Amniotic stem cell (primary cell): ENCODE results near the gene PPIL1.
A peak's percentile ranks its signal among the peaks of the same experiment; 100 is the strongest.

Experiments used
- DNase-seq: peaks from one replicate; lab custom pipeline; 2025; lab: John Stamatoyannopoulos, UW

Gene PPIL1

DNA sequence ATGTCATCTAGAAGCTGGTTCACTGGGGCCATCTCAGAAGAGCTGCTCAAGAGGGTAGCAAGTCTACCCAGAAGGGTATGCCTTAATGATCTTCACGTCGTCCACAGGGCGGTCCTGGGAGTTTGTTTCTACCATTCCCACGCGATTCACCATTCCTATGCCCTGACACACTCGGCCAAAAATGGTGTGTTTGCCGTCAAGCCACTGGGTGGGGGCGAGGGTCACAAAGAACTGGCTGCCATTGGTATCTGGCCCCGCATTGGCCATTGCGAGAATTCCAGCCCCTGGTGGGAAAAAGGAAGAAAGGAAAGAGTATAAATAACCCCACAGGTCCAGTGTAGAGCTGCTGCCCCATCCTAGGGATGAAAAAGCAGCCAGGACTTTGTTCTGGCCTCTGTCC, 18.9 kb downstream of the PPIL1 start:
- DNase-seq, result no peak

DNA sequence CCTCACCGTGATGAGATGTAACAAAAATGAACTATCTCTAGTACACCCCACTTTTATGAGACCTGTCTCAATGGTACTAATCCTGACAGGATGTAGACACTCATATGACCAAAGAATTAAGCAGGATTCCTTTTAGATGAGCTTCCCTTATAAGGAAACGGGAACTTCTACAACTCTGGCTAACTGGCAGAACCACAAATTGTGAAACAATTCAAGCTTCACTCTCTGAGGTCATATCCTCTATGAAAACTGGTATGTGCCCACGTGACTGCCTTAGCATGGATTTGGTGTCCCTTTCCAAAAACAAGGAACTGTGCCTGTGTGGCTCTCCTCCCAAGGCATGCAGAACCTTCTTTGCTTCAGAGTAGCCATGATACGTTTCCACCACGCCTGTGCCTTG, 21.3 kb downstream of the PPIL1 start:
- DNase-seq, result peak; percentile 15

DNA sequence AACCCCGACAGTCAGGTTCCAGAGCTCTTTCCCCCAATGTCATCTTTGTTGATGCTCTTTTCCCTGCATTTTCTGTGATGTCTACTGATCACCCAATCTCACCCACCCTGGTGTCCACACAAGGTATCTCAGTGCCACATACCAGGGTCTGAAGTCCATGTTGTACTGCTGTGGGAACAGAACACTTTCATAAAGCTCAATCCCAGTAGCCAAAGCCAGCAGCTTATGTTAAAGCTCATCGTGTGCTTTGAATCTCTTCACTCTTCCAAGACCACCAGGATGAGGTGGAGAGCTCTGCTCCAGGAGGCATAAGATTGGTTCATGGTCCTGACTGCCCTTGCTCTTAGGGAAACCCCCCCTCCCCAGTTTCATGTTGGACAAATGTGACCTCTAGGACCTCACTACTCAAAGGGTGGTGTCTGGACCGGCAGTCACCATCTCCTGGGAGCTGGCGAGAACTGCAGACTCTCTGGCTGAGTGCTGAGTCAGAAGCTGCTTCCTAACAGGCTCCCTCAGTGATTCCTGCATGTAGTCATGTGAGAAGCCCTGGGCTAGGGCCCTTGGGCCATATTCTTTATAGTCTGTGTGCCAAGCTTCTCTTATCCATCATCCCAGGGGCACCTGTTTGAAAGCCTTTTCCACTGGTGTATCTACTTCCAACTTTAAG, 22.0 kb downstream of the PPIL1 start:
- peak; percentile 22 for DNase-seq

DNA sequence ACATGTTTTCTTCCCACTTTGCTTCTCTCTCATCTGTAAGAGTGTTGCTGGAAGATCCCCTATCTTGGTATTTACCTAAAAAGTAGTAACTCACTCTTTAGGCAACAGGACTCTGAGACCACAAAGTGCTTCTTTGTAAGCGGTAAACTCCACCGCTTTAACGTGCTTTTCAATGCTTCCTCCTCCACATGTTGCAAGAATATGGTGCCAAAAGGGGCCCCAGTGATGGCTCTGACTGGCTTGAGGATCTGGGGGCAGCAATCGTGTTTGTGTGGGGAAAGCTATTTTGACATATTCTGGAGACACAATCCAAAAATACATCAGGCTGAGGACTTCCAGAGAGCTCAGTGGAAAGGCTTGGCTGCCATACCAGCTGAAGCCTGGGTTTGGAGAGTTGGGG, 23.0 kb downstream of the PPIL1 start:
- DNase-seq, result no peak

DNA sequence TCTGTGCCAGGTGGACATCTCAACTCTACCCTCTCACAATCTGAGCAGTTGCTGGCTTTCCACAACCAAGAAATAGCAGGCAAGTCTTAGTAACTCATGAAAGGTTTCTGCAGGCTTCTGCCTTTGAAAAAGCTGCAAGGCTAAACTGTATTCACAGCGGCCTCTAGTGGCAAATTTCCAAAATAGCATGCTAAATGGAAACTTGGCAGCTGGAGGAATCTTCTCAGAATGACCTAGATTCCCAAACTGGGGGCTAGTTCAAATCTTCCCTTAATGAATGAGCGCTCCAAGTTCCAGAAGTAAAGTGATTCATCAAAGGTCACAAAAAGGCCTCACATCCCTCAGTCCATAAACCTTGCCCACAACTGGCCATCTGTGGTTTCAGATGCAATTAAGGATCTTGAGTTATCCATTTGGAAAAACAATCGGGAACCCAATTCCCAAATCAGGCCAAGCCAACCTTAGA, 23.4 kb downstream of the PPIL1 start:
- DNase-seq, result peak; percentile 33

DNA sequence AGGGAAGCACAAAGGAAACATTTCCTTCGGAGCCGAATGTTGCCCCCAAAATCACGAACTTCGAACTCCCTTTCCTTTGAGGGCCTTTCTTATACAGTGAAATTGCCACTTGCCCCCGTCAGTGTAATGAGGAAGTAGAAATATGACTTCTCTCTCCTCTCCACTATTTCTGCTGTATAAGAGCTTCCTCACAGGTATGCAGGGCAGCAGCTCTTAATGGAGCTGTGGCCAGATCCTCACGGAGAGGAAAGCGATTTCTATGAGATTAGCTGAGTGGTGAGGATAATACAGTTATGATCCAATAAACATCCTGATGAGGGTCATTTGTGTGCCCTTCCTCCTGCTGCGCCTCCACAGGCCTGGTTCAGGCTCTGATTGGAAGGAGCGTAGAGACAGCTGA, 24.6 kb downstream of the PPIL1 start:
- DNase-seq, result no peak

DNA sequence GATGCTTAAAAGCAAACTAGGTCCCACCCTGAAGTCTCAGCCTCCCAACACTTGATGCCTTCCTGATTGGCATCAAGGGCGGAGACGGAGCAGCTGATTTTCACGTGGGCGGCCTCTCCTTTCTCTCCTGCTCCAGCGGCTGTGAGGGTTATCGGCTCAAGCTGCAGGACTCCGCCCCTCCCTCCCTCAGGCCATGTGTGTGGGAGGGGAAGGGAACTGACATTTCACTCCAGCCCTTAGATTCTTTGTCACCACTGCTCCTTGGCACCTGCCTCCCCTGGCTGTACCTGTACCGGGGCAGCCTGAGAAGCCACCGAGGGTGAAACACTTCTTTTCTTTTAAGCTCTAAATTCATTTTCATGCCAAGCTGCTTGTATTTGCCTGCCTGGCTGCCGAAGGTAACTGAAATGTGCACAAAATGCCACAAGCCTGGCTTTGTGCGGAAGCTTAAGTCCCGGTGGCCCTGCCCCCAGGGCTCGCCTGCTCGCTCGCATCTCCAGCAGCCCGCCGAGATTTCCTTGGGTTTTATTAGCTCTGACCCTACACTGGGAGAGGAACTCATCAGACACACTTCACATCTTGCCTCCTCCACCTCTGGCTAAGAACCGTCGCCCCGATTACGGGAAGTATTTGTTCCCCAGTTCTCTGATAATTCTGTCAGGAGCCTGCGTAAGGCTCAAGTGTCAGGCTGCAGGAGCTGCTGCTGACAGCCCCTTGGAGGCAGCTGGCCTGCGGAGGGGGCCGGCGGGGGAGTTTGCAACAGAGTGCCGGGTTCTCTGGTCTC, 25.8 kb downstream of the PPIL1 start:
- DNase-seq, result no peak

DNA sequence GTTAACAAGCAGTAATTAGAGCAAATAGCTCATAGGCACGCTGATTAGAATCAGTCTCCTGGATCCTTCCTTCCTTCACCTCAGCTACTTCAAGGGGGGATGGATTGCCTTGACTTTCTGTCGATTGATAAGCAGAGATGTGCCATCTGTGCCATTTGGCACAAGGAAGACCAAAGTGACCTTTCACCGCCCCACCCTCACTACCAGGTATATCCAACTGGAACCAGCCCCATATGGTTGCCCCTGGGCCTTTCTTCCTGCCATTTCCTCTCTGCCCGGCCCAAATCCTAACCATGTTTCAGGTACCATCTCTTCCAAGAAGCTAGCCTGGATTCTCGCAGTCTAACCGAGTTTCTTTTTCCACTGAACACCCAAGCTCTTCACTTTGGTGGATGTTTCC, 26.6 kb downstream of the PPIL1 start:
- DNase-seq, result no peak

DNA sequence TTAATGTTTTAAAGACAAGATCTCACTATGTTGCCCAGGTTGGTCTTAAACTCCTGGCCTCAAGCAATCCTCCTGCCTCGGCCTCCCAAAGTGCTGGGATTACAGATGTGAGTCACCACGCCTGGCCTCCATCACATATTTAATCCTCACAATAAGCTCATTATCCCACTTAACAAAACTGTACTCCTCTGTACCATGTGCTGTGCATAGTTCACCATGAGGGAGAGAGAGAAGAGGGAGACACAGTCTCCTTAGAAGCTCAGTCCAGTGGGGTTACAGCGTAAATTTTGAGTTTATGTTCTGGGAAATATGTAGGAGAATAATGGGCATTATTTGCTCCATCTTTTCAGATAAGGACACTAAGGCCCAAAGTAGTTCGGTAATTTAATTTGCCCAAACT, 27.5 kb downstream of the PPIL1 start:
- DNase-seq, result no peak

DNA sequence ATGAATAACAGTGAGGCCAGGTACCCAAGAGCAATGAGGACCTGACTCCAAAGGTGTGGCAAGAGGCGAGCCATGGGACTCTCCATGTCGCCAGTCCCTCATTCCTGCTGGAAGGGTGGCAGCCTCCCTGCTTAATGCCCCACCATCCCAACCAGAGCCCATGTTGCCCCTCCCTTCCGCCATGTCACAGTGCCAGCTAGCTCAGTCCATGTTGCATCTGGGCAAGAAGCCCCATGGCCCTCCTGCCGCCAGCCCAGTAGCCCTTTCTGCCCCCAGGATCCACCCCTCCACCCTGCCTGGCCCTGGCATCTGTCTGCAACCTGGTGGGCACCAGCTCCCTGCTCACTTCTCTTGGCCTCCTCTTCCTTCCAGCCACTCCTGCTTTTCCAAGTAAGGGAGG, 29.4 kb downstream of the PPIL1 start:
- DNase-seq, result no peak

DNA sequence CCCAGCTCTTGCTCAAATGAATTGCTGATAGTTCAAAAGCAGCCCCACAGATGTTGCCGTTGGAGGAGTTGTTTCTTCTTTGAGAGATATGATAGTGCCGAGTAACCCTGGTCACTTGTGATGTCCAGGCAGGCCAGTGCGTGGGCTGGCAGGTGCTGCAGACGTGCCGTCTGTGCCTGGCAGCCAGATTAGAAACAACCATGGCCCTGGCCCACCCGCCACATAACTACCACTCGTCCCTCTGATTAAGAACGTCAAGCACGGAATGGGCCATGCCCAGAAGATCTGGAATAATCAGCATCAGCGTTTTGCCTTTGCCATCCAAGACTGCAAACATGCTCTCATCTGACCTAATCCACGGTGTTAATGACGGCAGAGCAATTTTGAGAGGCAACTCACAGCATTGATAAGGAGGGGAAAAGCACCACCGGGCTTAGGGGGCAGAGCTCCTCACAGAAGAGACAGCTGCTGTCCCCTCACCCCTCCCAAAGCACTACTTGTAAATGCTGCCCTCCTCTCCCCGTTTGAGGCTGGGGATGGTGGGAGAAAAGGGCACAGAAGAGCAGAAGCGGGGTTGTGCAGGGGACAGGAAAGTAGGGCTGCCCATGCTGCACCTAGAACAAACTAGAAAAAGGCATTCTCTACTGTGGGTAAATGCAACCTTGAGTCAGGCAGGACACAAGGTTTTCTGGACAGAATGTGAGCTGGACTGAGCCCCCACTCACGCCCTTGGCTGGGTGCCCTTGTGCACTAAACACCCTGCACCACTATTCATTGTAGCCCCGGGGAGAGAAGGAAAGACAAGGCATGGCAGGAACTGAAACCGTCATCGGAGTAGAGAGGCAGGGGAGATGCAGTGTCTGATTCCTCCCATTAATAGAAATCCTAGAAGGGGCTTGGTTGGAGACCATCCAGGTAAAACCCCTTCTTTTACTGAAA, 30.1 kb downstream of the PPIL1 start:
- DNase-seq, result no peak

DNA sequence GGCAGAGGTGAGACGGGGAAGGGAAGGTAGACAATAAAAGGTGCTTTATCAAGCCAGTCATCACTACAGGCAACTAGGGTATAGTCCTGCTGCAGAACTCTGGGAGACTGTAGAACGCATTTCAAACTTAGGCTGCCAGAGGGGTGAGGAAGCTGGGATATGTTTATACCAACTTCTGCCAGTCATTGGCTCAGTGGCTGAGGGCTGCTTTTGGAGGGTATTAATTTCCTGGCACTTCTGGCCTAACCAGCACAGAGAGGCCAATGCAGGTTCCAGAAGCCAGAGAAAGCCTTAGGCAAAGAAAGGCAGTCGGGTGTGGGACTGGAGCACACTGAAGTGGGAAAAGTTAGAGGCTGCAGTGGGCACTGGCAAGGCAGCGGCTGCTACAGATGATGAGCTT, 31.4 kb downstream of the PPIL1 start:
- no peak for DNase-seq

DNA sequence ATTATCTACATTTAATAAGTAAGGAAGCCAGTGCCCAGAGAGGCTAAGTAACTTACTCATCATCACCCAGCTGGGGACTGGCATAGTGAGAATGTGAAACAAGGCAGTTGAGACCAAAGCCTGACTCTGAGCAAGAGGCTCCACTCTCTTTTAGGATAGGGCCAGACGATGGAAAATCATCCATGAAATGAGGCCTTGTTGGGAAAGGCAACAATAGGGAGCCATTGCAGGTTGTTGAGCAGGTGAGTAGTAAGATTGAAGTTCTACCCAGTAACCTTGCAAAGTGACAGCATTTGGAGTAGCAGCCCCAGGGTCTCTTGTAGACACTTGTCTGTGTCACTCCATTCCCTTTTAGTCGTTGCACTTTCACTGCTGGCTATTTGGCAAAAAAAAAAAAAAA, 32.8 kb downstream of the PPIL1 start:
- no peak for DNase-seq

DNA sequence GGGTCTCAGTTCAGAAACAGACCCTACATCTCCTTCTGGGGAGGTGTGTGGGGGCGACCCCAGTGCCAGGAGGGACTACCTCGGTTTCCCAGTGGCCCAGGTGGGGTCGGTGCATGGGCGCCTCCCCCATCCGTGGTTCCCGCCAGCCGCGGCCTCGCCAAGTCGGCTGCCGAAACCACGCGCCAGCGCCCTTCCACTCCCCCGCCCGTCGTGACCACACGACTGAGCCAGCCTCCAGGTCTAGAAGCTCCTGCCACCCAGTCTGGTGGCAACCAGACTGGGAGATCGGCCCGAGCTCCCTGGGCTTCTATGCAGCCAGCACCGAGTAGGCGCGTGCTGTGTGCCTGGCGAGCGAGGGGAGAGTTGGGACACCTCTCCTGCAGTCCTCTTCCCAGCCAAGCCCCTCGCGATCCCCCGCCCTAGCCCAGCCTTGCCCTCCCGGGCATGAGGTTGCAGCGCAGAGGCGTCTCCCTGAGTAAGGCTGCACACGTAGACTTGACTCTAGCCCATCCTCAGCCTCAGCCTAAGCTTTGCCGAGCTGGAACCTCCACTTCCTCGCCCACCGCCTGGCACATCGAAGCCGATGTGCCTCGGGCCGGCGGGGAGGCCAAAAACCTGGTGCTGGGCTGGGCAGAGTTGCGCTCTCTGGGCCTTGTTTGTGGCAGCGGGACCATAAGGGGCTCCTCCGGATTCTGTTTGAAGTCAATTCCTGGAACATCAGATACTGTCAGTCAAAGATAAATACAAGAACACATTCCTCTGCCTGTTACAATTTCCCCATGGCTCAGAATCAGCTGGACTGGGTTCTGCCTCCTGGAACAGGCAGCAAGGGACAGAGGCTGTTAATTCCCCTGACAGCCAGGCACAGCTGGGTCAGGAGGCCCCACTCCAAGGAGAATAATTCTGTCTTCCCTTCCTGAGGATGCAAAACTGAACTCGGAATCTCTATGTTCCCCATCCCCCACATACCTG, 33.9 kb downstream of the PPIL1 start:
- DNase-seq, result no peak

DNA sequence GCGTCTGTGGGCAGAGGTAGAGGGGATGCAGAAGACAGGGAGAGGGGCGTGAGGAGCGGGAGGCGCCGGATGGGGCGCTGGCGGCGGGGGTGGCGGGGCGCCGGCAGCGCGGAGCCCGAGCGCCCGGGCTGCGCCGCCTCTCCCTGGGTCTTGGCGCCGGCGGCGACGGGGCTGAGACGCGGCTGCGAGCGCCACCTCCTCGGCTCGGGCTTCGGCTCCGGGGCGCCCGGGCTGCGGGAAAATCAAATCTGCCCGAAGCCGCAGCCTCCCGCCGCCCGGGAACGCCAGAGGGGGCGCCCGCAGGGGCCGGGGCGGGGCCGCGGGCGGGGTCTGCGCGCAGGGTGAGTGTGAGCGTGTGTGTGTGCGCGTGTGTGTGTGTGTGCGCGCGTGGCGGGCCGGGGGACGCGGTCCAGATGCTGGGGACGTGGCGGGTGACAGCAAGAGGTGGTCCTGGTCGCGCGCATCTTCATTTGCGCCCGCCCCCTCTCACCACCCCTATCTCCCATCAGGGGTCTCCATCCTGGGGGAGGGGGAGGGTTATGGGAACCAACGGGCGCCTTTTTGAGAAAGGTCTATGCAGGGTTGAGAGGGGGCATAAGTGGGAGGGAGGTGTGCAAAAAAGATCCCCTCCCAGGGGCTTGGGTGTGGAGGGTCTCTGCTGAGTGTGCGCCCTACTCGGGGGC, 34.7 kb downstream of the PPIL1 start:
- DNase-seq, result no peak

DNA sequence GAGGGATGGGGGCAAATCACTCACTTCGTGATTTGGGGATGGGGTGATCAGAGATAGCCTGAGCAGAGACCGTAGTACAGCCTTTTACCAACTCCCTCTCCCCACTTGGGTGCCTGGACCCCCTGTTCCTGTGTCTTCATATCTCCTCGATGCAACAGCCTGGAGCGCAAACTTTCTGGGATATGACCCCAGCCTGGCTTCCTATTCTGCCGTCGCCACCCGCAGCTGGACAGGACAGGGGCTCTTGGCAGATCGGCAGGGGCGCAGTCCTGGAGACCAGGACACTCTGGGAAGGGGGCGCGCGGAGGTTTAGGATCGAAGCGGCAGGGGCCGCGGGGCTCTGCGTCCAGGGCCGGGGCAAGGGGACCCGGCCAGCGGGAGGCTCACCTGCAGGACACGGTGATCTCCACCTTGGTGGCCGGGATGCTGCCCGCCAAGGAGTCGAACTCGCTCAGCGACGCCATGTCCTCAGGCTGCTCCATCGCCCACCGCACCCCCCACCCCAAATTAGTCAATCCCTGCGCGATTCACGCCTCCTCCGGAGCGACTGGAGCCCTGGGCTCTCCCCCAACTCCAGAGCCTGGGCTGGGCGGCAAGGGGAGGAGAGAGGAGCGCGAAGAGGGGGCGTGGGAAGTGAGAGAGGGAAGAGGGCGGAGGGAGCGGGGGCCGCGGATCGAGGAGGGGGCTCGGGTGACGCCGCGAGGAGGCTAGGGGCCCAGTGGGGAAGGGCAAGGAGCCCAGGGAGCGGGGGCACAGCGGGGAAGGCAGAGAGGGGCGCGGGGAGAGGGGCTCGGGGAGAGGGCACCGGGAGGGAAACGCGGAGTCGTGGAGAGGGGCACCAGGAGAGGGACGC, 35.5 kb downstream of the PPIL1 start, which contains the start of gene CPNE5:
Gene CPNE5, minus strand, starts transcription at position 549 of the 853 bp plus-strand sequence. Its CDS starts 67 bp downstream, at position 482.
- no peak for DNase-seq

DNA sequence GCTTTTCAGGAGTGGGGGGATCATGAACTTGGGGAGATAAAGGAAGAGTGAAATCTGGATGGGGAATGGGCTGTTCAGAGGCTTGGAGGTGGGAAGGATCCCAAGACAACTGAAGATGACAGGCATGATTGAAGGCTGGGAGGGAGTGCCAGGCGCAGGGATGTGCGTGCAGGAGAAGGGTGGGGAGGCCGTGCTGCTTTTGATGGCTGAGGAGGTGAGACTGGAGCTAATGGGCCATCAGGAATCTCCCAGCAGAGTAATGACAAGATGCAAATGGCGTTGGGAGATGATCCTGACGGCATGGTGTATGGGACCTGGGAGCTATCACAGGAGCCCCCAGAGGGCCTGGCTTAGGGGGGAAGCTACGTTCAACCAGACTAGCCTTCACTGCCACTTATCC, 36.9 kb downstream of the PPIL1 start:
- DNase-seq, result no peak

DNA sequence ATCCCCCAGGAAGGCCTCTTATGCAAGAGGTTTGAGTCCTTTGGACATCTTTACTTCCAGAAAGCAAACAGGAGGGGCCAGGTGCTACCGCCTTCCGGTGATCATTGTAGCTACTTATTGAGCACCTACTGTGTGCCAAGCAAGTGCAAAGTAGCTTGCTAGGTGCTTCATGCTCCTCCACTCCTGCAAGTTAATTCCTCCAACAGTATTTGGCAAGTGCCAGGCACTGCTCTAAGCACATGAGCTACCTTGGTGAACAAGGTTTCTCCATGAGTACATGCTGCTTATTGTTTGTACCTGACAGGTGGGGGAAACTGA, 37.6 kb downstream of the PPIL1 start:
- no peak for DNase-seq

DNA sequence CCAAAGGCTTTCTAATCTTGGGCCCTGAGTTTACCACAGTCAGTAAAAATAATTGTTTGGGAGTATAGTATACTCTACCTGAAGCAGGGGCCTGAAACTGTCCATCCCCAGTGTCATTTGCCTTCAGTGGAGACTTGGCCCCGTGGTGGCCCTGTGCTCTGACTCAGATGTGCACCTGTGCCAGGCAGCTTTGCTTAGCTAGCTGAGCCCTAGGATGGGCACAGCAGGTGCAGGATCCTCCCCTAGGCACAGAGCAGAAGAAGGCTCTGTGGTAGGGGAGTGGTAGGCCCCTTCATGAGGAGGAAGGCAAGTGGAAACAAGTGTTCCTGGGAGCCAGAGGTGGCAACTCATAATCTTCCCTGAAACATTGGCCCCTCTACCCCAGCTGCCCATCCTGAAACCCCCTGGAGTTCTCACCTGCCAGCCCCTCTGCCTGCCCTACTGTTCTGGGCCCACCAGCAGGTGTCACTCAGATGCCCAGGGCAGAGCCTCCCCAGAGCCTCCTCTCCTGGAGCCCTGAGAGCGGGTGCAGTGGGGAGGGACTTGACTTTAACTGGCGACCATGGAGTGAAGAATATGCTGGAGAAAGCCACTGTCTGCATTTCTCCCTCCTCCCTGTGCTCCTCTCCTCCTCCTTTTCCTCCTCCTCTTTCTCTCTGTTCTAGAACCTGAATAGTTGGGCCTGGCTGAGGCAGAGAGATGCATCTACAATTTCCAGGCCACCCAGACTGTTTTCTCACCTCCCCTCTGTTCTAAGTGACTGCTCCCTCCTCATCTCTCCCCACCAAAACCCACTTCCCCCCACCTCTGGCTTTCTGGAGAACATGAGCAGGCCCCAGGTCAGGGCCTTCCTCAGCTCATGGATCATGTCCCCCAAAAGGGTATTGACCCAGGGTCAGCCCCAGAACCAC, 38.2 kb downstream of the PPIL1 start:
- DNase-seq, result no peak
